Stimulated activated CD4-positive, alpha-beta T cell treated with anti-CD3 and anti-CD28 coated beads, Interleukin-4, amount 100 ng/mL, for 4 hours (primary cell): Measurements from ENCODE around the gene TMEM134.

Experiments
- DNase-seq, 2 experiments: peaks; one replicate each; pipeline ENCODE4 v3.0.0-alpha.2; 2020

TMEM134 gene

GRCh38 chr11:67419325-67420049, 49.6 kb downstream of the TMEM134 start:
- no peak for DNase-seq

- DNase-seq, result no peak
Measured at GRCh38 chr11:67418476-67419281, 50.4 kb downstream of the TMEM134 start.

- DNase-seq, result no peak
Measured at GRCh38 chr11:67417425-67417824, 51.6 kb downstream of the TMEM134 start.

DNA sequence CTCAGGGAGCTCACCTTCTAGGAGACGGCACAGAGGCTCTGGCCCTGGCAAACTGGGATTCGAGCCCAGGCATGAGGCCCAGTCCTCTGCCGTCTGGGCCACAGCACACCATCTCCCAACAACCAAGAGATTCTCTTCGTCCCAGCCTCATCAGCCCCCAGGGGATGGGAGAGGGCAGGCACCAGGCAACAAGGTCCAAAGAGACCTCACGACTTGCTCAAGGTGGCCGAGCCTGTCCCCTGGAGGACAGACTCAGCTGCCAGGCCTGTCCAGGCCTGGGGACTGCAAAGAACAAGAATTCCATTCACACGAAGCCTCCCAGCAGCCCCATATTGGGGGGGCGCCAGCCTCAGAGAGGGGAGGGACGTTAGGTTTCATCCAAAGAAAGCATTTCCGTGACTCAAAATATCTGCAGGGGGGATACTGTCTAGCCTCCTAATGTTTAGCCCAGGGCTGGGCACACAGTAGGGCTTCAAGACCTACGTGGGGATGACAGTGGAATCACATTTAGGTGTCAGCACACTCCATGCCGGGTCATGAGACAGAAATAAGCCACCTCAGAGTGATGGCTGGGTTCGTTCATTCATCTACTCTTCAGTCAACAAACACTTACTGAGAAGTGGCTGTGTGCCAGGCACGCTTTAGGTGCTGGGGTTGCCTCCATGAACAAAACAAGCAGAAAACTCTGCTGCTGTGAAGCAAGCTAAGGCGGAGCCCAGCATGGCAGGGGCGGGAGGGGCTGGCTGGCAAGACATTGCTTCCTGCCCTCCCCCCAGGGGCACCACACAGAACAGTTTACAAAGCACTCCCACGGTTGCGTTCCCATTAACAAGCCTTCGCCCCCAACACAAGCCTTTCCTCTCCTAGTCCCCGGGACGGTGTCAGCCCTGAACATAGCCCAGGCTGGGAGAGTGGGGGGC, 52.4 kb downstream of the TMEM134 start:
- peak in 1 of 2 experiments; percentile 82 for DNase-seq

- no peak for DNase-seq
Measured at GRCh38 chr11:67415501-67416304, 53.3 kb downstream of the TMEM134 start, which contains the start of gene CARNS1. TSS of gene CARNS1 (plus strand) at chr11:67415678. CDS start at chr11:67416200, 522 bp downstream.

- DNase-seq, result no peak
Measured at GRCh38 chr11:67413266-67413849, 55.7 kb downstream of the TMEM134 start.

DNA sequence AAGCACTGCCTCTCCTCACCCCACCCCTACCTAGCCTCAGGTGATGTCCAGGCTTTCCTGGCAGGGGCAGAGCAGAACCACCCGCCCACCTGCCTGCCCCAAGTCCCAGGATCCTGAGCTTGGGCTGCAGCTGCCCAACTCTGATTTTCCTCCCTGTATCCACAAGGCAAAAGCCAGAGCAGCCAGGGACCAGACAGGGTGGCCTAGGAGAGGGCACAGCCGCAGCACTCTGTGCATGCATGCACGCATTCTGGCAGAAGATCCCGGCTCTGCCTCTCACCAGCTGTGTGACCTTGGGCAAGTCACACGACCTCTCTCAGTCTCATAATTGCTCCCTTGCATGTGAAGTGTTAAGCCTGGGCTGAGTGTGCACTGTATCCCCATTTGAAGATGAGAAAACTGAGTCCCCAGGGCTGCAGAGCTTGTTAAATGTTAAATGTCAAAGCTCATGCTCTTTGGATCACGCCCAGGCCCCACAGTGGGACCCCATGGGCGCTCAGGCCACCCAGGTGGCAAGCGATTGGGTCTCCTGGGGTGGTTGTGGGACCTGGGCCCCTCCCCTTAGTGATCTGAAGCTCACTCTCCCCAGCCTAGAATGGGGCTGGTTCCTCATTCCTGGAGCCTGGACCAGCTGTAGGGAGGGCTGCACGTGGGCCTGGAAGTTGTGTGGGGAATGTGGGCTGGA, 56.4 kb downstream of the TMEM134 start:
- no peak for DNase-seq

DNA sequence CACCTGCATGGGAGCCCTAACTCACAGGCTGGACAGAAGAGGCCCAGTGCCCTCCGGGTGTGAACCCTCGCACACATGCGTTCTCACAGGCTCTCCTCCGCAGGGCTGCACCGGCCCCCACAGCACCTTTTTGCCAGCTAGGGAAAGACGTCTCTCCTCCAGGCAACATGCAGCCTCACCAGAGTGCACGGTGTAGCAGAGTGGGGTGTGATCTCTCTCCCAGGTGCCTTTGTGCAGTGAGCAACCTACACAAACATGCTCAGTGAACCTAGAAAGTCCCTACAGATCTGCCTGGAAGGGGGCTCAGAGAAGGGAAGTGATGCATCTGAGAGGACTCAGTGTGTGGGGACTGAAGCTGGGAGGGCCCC, 57.3 kb downstream of the TMEM134 start:
- DNase-seq, result no peak
